HTR-8/SVneo (cell line): ENCODE measurements around the gene CHRNB2.
"Not testable (repeated sequence)": the region's sequence is repeated elsewhere in the genome, so short reads cannot be mapped to it uniquely, and the experiment has no call there.

Experiments used
- DNase-seq: peaks from one replicate; pipeline ENCODE4 v3.0.0; 2011; ENCODE audit warnings: low spot score, mixed read lengths; ENCODE audit not compliant: insufficient read length
- FAIRE-seq: peaks from 2 replicates; lab custom pipeline; 2011; peaks lifted over from hg19 to GRCh38; lab: Jason Lieb, UNC

CHRNB2 gene

GRCh38 chr1:154567386-154568156, at the start of gene CHRNB2:
TSS of gene CHRNB2 (plus strand) at chr1:154567778. CDS start at chr1:154568045, 267 bp downstream.
- DNase-seq, result peak; percentile 58

GRCh38 chr1:154519591-154519991, 48.0 kb upstream of the CHRNB2 start:
- no peak for FAIRE-seq

More at GRCh38 chr1:154567386-154568156, at the start of gene CHRNB2:
- peak; percentile 58 for FAIRE-seq

DNA sequence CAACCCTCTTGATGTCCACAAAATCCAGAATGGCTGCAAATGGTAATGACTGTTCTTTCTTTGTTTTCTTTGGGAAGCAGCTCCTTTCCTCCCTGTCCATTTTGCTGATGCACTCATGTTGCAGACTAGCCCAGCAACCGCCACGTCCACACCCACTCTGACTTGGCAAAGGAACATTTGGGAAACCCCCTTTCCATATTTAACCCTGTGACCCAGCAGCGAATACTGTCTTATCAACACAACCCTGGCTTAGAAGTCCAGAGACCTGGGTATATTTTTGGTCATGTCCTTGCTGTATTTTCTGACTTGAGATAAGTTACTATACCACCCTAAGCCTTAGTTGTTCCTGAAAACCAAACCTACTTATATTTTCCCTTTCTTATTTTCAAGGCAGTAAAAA, 47.2 kb upstream of the CHRNB2 start:
- no peak for FAIRE-seq
- no peak for DNase-seq

More at GRCh38 chr1:154519591-154519991, 48.0 kb upstream of the CHRNB2 start:
- DNase-seq, result no peak

DNA sequence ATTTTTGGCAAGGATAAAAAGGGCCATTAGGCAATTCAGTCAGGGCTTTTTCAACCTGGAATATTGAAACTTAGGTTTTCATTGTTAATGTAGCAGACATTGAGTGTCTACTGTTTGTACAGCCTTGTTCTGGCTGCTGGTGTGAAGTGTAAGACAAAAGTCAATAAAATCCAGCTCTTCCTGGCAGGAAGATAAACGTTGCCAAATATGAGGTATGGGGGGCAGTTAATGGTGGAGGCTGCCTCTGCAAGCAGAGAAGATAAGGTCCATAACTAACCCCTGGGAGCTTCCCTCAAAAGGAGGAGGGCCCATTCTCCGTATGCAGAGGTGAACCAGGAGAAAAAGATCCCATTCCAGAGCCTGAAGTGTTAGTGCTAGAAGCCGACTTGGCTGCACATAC, 45.9 kb upstream of the CHRNB2 start:
- no peak for FAIRE-seq
- no peak for DNase-seq

GRCh38 chr1:154524881-154525280, 42.7 kb upstream of the CHRNB2 start:
- DNase-seq, result no peak
- FAIRE-seq, result no peak

GRCh38 chr1:154527192-154527591, 40.4 kb upstream of the CHRNB2 start:
- FAIRE-seq (no peak), DNase-seq (no peak)

GRCh38 chr1:154529308-154529707, 38.3 kb upstream of the CHRNB2 start:
- DNase-seq, result no peak
- no peak for FAIRE-seq

DNA sequence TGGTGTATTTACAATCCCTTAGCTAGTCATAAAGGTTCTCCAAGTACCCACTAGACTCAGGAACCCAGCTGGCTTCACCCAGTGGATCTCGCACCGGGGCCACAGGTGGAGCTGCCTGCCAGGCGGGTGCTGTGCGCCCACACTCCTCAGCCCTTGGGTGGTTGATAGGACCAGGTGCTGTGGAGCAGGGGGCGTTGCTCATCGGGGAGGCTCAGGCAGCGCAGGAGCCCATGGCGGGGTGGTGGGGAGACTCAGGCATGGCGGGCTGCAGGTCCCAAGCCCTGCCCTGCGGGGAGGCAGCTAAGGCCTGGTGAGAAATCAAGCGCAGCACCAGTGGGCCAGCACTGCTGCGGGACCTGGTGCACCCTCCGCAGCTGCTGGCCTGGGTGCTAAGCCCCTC, 35.6 kb upstream of the CHRNB2 start:
- DNase-seq, FAIRE-seq: not testable (repeated sequence)

GRCh38 chr1:154533952-154534844, 33.4 kb upstream of the CHRNB2 start:
- DNase-seq (peak; percentile 48), FAIRE-seq (no peak)

- no peak for FAIRE-seq
Measured at GRCh38 chr1:154536570-154536969, 31.0 kb upstream of the CHRNB2 start.

GRCh38 chr1:154539486-154540483, 27.8 kb upstream of the CHRNB2 start:
- no peak for FAIRE-seq
- no peak for DNase-seq

More at GRCh38 chr1:154536570-154536969, 31.0 kb upstream of the CHRNB2 start:
- no peak for DNase-seq

- DNase-seq, result no peak
- FAIRE-seq, result no peak
Measured at GRCh38 chr1:154541231-154541630, 26.3 kb upstream of the CHRNB2 start.

DNA sequence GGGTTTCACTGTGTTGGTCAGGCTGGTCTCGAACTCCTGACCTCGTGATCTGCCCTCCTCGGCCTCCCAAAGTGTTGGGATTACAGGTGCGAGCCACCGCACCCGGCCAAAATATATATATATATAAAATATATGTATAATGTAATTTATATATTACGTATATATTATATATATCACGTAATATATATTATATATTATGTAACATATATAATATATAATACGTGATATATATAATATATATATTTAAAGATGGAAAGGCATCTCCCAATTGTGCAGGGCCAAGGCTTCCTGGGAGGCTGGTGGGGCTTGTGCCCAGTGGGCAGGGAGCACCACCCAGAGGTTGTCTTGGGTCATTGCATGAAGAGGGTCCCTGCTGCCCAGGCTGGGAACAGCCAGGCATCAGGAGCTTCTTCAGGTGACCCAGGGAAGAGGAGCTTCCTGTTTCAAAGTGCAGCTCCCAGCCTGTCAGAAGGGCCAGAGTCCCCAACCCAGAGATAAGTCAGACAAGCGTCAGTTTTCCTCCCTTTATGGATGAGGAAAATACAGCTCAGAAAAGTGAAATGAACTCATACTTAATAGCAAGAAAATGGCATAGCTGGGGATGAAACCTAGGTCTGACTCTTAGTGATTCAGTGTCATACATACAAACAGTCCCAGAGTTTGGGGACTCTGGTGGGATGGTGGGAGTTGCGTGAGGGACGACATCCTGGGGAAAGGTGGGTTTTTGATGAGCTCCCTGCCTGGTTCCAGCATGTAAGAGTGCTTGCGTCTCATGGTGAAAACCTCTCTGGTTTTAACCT, 21.1 kb upstream of the CHRNB2 start:
- DNase-seq, result peak; percentile 61
- no peak for FAIRE-seq

DNA sequence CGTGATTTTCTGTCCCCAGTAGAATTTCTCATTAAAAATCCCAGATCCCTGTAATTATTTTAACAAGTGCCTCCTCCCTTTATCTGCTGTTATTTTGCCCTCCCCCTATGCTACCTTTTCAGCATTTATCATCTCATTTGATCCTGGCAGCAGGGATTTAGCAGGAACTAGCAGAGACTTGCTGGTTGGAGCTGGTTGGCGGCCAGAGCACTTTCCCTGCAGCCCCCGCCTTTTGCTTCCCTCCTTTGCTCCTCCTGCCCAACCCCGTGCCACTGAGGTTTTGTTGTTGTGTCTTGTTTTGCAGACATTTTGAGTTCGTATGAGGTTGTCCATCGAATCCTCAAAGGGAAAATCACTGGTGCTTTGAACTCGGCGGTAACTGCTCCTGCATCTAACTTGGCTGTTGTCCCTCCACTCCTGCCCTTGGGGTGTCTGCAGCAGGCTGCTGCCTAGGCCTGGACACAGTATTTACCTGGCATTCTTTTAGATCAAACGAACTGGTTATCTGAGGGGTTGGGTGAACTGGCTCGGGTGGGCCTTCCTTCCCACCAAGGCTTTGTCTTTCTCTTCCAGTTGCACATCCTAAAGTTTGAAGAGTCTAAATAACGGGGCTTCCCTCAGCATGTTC, 20.4 kb upstream of the CHRNB2 start:
- DNase-seq, result no peak
- FAIRE-seq, result no peak

DNA sequence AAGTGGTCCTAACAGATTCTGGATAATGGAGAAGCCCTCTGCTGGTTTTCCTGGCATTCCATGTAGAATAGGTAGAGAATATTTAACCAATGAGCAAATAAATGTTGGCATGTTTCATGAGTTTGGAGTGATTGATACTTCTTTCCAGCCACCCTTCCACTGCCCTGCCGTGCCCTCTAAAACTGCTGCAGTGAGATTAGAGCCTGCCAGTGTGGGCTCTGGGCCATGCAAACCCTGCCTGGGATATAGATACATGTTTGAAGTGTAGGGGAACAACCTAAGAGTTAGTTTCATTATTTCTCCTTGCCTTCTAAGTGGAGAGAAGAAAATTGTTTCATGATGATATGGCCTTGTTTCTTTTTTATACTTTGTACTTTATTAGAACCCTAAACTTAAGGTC, 19.6 kb upstream of the CHRNB2 start:
- FAIRE-seq, result no peak
- DNase-seq, result no peak

- DNase-seq (no peak), FAIRE-seq (no peak)
Measured at GRCh38 chr1:154549202-154549770, 18.3 kb upstream of the CHRNB2 start.

- DNase-seq (no peak), FAIRE-seq (no peak)
Measured at GRCh38 chr1:154550070-154550469, 17.5 kb upstream of the CHRNB2 start.

DNA sequence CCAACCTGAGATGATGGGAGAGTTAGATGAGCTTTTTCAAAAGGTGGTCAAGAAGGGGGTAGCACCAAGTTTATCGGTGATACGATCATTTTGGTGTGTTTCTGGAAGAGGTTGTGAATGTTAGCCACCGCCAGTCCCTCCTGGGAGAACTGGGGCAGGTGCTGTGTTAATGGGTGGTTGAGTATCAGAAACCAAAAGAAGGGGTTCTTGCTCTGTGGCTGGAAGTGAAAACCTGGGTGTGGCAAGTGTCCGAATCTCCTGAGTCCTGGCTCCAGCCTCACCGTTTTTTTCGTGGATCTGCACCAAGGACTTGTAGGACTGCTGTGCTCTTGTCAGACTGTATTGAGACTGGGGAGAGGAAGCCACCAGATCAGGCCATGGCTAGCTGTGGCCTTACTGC, 16.9 kb upstream of the CHRNB2 start:
- no peak for FAIRE-seq

More for the DNA sequence above, 16.9 kb upstream of the CHRNB2 start:
- DNase-seq, result no peak
